OCI-LY7 (cell line): ENCODE results near the gene ZYG11B.

Source experiments
- EZH2phosphoT487 ChIP-seq: fragments of 200-600 bp; sonication (generic); IDR thresholded peaks from 2 replicates; pipeline ENCODE4 v1.6.1; 2018; ENCODE audit warnings: low read depth, borderline replicate concordance, mild to moderate bottlenecking, mixed run types, antibody characterized with exemption, low read length, moderate library complexity, mixed read lengths
- TF ChIP-seq, protein P1 (sequence below): fragments of 200-600 bp; sonication (generic); conservative IDR thresholded peaks from 2 replicates; pipeline ENCODE4 v1.5.1; 2014; ENCODE audit warnings: mild to moderate bottlenecking, antibody characterized with exemption, low read length, moderate library complexity, mixed read lengths

GRCh38 chr1:52691821-52692220 is 34.4 kb upstream of the ZYG11B start:
- no peak for TF ChIP-seq EZH2phosphoT487
- TF ChIP-seq, protein P1, sequence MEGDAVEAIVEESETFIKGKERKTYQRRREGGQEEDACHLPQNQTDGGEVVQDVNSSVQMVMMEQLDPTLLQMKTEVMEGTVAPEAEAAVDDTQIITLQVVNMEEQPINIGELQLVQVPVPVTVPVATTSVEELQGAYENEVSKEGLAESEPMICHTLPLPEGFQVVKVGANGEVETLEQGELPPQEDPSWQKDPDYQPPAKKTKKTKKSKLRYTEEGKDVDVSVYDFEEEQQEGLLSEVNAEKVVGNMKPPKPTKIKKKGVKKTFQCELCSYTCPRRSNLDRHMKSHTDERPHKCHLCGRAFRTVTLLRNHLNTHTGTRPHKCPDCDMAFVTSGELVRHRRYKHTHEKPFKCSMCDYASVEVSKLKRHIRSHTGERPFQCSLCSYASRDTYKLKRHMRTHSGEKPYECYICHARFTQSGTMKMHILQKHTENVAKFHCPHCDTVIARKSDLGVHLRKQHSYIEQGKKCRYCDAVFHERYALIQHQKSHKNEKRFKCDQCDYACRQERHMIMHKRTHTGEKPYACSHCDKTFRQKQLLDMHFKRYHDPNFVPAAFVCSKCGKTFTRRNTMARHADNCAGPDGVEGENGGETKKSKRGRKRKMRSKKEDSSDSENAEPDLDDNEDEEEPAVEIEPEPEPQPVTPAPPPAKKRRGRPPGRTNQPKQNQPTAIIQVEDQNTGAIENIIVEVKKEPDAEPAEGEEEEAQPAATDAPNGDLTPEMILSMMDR: no peak
